ENCODE measurements around the gene PHF21A. TPM values are rescaled to one million over a fixed set of nuclear protein-coding genes. Genes with fewer than 3 reads are reported as not detected.

Gene PHF21A
- total RNA-seq, 1 donor from 2014 or later = 49.6 TPM

GRCh38 chr11:46034041-46034440 is 87.2 kb downstream of the PHF21A start:
- no peak overlapping the region for H3K4me3 Mint-ChIP-seq
- H3K4me1 Mint-ChIP-seq = no peaks in the 10 kb centered on the region
- H3K9me3 Mint-ChIP-seq = no peaks in the 10 kb centered on the region

GRCh38 chr11:46026606-46027293 is 94.5 kb downstream of the PHF21A start:
- Histone ChIP-seq H2AFZ (replicated peaks) (no peak overlapping the region), H3K27me3 (no peaks in the 10 kb centered on the region), H3K79me2 (ENCODE audit: low read depth) (peaks cover 11% of the 10 kb centered on the region), H3F3A (ENCODE audit: low read depth) (no peaks in the 10 kb centered on the region), H3K27ac (no peak overlapping the region), H3K4me1 (peaks cover 12% of the 10 kb centered on the region), H3K36me3 (no peaks in the 10 kb centered on the region), H3K9ac (no peak overlapping the region), H3K4me2 (no peak overlapping the region), H4K20me1 (ENCODE audit: low read depth) (peaks cover 10% of the 10 kb centered on the region), H3K9me3 (ENCODE audit: low read depth) (no peaks in the 10 kb centered on the region), H3K4me3 (no peak overlapping the region)
- H3K4me1 Mint-ChIP-seq = peaks cover 9% of the 10 kb centered on the region
- no peak overlapping the region for H3K4me3 Mint-ChIP-seq
- no peak for DNase-seq (ENCODE audit: low spot score)
- peaks cover 1% of the 10 kb centered on the region for H3K36me3 Mint-ChIP-seq
- H3K9me3 Mint-ChIP-seq = no peaks in the 10 kb centered on the region
- TF ChIP-seq EZH2 (IDR thresholded peaks at IDR 0.05) (no peak), CTCF (IDR thresholded peaks at IDR 0.05) (no peak), EZH2phosphoT487 (IDR thresholded peaks at IDR 0.05) (no peak)
- H3K27me3 Mint-ChIP-seq (ENCODE audit: insufficient read depth, low read depth) = no peaks in the 10 kb centered on the region
- H3K27ac Mint-ChIP-seq = no peak overlapping the region

More at GRCh38 chr11:46034041-46034440, 87.2 kb downstream of the PHF21A start:
- Mint-ChIP-seq H3K27me3 (ENCODE audit: insufficient read depth, low read depth) (no peaks in the 10 kb centered on the region), H3K36me3 (no peaks in the 10 kb centered on the region), H3K27ac (no peak overlapping the region)
- H4K20me1 ChIP-seq (ENCODE audit: low read depth) = peaks cover 6% of the 10 kb centered on the region
- no peaks in the 10 kb centered on the region for H3F3A ChIP-seq (ENCODE audit: low read depth)
- no peak for TF ChIP-seq CTCF (IDR thresholded peaks at IDR 0.05)
- no peak for TF ChIP-seq EZH2 (IDR thresholded peaks at IDR 0.05)
- TF ChIP-seq EZH2phosphoT487 (IDR thresholded peaks at IDR 0.05) = no peak
- H3K4me3 ChIP-seq = no peak overlapping the region
- no peaks in the 10 kb centered on the region for H3K79me2 ChIP-seq (ENCODE audit: low read depth)
- H3K36me3 ChIP-seq = no peaks in the 10 kb centered on the region
- H2AFZ ChIP-seq (replicated peaks) = no peak overlapping the region
- no peak overlapping the region for H3K9ac ChIP-seq
- no peak overlapping the region for H3K27ac ChIP-seq
- H3K9me3 ChIP-seq (ENCODE audit: low read depth) = no peaks in the 10 kb centered on the region
- H3K4me2 ChIP-seq = no peak overlapping the region
- peaks cover 11% of the 10 kb centered on the region for H3K4me1 ChIP-seq
- no peaks in the 10 kb centered on the region for H3K27me3 ChIP-seq
- DNase-seq (ENCODE audit: low spot score) = no peak

GRCh38 chr11:46020084-46020599 is 101.1 kb downstream of the PHF21A start:
- Mint-ChIP-seq H3K27ac (no peak overlapping the region), H3K4me1 (no peaks in the 10 kb centered on the region), H3K4me3 (no peak overlapping the region), H3K36me3 (peaks cover 3% of the 10 kb centered on the region), H3K27me3 (ENCODE audit: insufficient read depth, low read depth) (no peaks in the 10 kb centered on the region), H3K9me3 (no peaks in the 10 kb centered on the region)
- no peak overlapping the region for H3K4me2 ChIP-seq
- H3K4me3 ChIP-seq = no peak overlapping the region
- H2AFZ ChIP-seq (replicated peaks) = no peak overlapping the region
- no peaks in the 10 kb centered on the region for H3K9me3 ChIP-seq (ENCODE audit: low read depth)
- H4K20me1 ChIP-seq (ENCODE audit: low read depth) = peaks cover 10% of the 10 kb centered on the region
- H3K9ac ChIP-seq = no peak overlapping the region
- DNase-seq (ENCODE audit: low spot score) = no peak
- no peaks in the 10 kb centered on the region for H3F3A ChIP-seq (ENCODE audit: low read depth)
- no peaks in the 10 kb centered on the region for H3K4me1 ChIP-seq
- peaks cover 10% of the 10 kb centered on the region for H3K79me2 ChIP-seq (ENCODE audit: low read depth)
- H3K27ac ChIP-seq = no peak overlapping the region
- H3K36me3 ChIP-seq = no peaks in the 10 kb centered on the region
- TF ChIP-seq CTCF (IDR thresholded peaks at IDR 0.05) (no peak), EZH2phosphoT487 (IDR thresholded peaks at IDR 0.05) (no peak), EZH2 (IDR thresholded peaks at IDR 0.05) (no peak)
- H3K27me3 ChIP-seq = no peaks in the 10 kb centered on the region

Data from neural progenitor cell (in vitro differentiated cells).